Measurements from ENCODE around the gene ACSS1.

- no peak for TF ChIP-seq CTCF (IDR thresholded peaks at IDR 0.05)
- TF ChIP-seq ZFX (IDR thresholded peaks at IDR 0.05; ENCODE audit: borderline replicate concordance): no peak
Measured at GRCh38 chr20:25011831-25012241, 46.1 kb downstream of the ACSS1 start.
